Neural cell (in vitro differentiated cells): ENCODE results near the gene CPB2.

Source experiments
- EZH2 ChIP-seq: fragments of 200-600, 300-800 bp; shearing (Covaris generic), sonication (generic); IDR thresholded peaks from 2 replicates; pipeline ENCODE4 v1.6.1; 2014; ENCODE audit warnings: antibody characterized with exemption, low read length, borderline replicate concordance, mild to moderate bottlenecking; ENCODE audit not compliant: insufficient read depth, poor library complexity, severe bottlenecking
- TF ChIP-seq, protein P1 (sequence below): fragments of 450-650 bp; IDR thresholded peaks from 2 replicates; pipeline ENCODE4 v1.5.1; 2014; ENCODE audit warnings: antibody characterized with exemption, mild to moderate bottlenecking, moderate library complexity; ENCODE audit not compliant: poor library complexity, severe bottlenecking

DNA sequence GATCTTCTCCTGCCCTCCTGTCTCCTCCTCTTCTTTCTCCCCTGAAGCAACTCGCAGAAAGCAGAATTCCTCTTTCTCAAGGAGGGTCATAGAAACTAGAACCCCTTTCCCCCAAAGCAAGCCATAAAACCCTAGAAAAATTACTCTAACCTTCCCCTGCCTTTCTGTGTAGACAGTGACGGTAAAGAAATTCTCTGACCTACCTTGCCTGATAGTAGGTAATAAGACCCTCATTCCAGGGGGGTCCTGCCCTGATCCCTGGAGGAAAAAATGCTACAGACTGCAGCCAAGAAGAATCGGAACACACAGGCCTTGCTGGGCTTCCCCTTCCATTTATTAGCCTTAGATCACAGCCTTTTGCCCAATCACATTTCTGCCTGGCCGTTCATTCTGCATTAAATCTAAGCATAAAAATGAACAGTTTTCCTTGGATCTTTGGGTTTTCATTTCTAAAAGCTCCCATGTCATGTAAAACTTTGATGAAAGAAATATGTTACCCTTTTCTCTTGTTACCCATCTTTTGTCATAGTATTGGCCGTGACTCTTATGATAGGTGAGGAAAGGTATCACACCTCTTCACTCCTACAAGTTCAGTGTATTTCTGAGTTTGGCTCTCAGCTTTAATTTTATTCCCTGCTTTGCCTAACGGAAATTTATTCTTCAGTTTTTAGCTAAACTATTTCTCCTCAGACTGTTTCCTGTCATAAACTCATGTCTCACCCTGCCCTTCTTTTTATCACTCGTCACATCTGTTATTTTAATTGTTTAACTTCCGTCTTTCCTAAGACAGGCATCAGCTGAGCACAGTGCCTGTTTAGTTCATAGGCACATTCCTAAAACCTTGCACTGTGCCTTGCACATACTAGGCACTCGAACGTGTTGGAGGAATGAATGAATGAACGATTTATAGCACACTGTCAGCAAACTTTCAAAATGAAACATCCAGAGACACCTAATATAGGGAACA, 20.4 kb upstream of the CPB2 start:
- TF ChIP-seq, protein P1, sequence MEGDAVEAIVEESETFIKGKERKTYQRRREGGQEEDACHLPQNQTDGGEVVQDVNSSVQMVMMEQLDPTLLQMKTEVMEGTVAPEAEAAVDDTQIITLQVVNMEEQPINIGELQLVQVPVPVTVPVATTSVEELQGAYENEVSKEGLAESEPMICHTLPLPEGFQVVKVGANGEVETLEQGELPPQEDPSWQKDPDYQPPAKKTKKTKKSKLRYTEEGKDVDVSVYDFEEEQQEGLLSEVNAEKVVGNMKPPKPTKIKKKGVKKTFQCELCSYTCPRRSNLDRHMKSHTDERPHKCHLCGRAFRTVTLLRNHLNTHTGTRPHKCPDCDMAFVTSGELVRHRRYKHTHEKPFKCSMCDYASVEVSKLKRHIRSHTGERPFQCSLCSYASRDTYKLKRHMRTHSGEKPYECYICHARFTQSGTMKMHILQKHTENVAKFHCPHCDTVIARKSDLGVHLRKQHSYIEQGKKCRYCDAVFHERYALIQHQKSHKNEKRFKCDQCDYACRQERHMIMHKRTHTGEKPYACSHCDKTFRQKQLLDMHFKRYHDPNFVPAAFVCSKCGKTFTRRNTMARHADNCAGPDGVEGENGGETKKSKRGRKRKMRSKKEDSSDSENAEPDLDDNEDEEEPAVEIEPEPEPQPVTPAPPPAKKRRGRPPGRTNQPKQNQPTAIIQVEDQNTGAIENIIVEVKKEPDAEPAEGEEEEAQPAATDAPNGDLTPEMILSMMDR = no peak
- TF ChIP-seq EZH2 = no peak
